Activated T-helper 1 cell treated with anti-CD3 and anti-CD28 coated beads, Interleukin-12 subunit alpha, Interleukin-12 subunit beta, Interleukin-2, Interleukin-4 antibody, amounts not matched to agents 30 ng/mL and 10 ng/mL and 1 ng/mL, durations not matched to agents 14 hours and 24 hours and 36 hours (primary cell): ENCODE data around the gene ERO1A. TPM values are rescaled to one million over a fixed set of nuclear protein-coding genes. Genes with fewer than 3 reads are reported as not detected.

Source experiments
- DNase-seq: peaks from one replicate; pipeline ENCODE4 v3.0.0; 2021; ENCODE audit warnings: low spot score
- H3K27ac Mint-ChIP-seq: one replicate; pipeline ENCODE4 v1.8.0; 2021; ENCODE audit warnings: mild to moderate bottlenecking, mixed read lengths
- H3K27me3 Mint-ChIP-seq: one replicate; pipeline ENCODE4 v1.8.0; 2022; ENCODE audit warnings: mild to moderate bottlenecking, moderate library complexity, mixed read lengths; ENCODE audit not compliant: insufficient read depth
- H3K36me3 Mint-ChIP-seq: one replicate; pipeline ENCODE4 v1.8.0; 2021; ENCODE audit warnings: low read depth, mixed read lengths
- H3K4me1 Mint-ChIP-seq: one replicate; pipeline ENCODE4 v1.8.0; 2021; ENCODE audit warnings: low read depth, mixed read lengths
- H3K4me3 Mint-ChIP-seq: one replicate; pipeline ENCODE4 v1.8.0; 2021; ENCODE audit warnings: mild to moderate bottlenecking, moderate library complexity, mixed read lengths
- H3K9me3 Mint-ChIP-seq: one replicate; pipeline ENCODE4 v1.8.0; 2021; ENCODE audit warnings: mixed read lengths
- intact Hi-C: fragments of 100-400 bp; cut with micrococcal nuclease; formaldehyde crosslinking; loops from one replicate; pipeline ENCODE4 v1.15.1; 2024
- total RNA-seq: library from RNA; stranded (reverse); gene quantifications from 2 replicates; pipeline ENCODE4 v1.2.3, GENCODE V29; 2022

The ERO1A gene
- total RNA-seq, 1 donor from 2014 or later: 144 TPM

DNA sequence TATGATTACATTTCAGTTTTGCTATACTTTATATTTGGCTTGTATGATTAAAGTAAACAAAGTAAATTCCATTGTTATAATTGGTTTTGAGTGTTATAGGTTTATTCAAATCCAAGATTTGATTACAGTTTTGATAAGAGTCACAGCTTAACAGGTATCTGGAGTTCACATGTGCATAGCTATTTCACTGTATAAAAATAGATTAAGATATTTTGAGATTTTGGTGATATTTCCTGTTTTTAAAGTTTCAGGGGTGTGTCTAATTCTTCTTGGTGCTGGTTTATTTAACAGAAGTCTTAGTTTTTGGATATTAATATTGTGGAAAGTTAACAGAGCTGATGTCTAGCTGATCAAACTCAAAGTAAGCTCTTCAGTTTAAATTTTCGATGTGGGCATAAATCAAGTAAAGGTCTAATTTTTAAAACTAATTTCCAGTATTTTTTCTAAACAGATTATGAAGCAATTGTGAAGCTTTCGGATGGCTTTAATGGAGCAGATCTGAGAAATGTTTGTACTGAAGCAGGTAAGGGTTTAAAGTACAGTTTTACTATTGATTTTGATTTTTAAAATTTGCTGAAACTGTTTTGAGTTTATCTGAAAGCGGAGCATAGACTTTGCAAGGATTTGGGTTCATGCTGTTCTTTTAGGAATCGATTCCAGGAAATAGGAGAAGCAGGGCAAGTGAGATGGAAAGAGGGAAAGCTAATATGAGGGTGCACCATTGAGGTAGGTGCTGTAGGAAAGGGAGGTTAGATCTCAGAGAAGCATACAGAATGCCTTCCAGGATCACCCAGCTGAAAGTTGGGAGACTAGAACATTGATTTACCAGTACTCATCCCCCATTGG lies 28.4 kb upstream of the ERO1A start:
- peaks cover 27% of the 10 kb centered on the region for H3K4me1 Mint-ChIP-seq
- peaks cover 45% of the 10 kb centered on the region for H3K36me3 Mint-ChIP-seq
- no peaks in the 10 kb centered on the region for H3K9me3 Mint-ChIP-seq
- no peaks in the 10 kb centered on the region for H3K27me3 Mint-ChIP-seq
- H3K4me3 Mint-ChIP-seq: no peak overlapping the region
- DNase-seq: no peak
- intact Hi-C loops: no loop called here
- H3K27ac Mint-ChIP-seq: no peak overlapping the region

DNA sequence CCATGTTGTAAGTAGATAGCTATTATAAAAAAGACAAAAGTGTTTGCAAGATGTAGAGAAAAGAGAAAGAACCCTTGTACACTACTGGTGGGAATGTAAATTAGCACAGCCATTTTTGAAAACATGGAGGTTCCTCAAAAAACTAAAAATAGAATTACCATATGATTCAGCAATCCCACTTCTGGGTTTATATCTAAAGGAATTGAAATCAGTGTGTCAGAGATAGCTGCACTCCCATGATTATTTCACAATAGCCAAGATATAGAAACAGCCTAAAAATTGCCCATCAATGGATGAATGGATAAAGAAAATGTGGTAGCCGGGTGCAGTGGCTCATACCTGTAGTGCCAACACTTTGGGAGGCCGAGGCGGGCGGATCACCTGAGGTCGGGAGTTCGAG lies 20.8 kb upstream of the ERO1A start:
- peaks cover 8% of the 10 kb centered on the region for H3K4me1 Mint-ChIP-seq
- H3K9me3 Mint-ChIP-seq: no peaks in the 10 kb centered on the region
- H3K36me3 Mint-ChIP-seq: peaks cover 40% of the 10 kb centered on the region
- intact Hi-C loops: no loop called here
- no peak for DNase-seq
- no peak overlapping the region for H3K27ac Mint-ChIP-seq
- H3K27me3 Mint-ChIP-seq: no peaks in the 10 kb centered on the region
- no peak overlapping the region for H3K4me3 Mint-ChIP-seq

DNA sequence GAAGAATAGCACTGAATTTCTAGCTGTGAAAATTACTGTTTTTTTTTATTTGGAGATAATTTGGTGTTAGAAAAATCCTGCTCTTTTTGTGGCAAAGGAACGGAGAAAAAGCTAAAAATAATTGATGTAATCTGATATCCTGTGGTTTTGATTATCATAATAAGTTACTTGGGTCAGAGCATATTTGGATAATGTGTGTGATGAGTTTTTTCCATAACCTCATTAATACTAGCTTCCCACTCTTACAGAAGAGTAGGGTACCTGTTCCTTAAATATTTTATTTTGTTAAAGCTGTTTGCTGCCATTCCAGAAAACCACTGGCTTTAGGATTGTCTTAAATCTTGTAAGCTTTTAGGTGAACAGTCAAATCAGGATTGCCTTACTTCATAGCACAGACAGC lies 16.3 kb upstream of the ERO1A start:
- H3K27me3 Mint-ChIP-seq: no peaks in the 10 kb centered on the region

DNA sequence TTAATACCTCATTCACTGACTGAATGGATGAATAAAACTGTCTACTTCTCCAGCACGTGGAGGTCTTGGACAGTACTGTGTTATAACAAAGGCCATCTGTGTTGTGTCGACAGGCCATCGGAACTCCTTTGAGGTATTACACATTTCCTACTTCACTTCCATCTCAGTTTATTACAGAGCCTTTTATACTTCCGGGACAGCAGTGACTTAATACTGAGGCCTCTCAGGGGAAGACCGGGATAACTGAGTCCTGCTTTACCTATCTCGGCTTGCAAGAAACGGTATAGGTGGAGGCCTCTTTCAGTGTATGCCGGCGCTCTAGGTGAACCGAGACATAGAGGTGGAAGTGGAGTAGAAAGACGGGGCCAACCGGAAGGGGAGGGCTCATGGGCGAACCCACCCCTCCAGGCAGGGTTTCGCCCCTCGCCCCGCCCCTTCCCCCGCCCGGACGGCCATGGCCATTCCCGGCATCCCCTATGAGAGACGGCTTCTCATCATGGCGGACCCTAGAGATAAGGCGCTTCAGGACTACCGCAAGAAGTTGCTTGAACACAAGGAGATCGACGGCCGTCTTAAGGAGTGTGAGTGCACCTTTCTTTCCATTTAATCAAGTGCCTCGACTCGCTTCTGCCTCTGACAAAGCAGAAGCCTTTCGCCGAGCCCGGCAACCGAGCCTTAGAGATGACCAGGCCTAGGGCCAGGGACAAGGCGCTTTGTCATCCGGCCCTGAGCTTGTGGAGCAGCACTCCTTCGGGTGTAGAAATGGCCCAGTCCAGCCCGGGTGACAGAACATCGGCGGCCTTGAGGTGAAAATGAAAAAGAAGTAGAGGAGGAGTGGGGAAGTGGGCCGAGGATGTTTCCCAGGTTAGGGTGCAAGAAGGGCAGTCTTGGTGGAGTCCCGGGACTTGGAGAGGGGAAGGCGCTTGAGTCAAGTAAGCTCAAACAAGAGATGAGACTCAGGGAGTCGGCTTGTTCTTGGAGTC lies 11.7 kb upstream of the ERO1A start, which contains the start of gene PSMC6:
PSMC6 (plus strand) TSS at position 477 of the 983 bp plus-strand sequence; CDS start at position 497, 20 bp downstream.
- H3K36me3 Mint-ChIP-seq: peaks cover 36% of the 10 kb centered on the region
- H3K9me3 Mint-ChIP-seq: no peaks in the 10 kb centered on the region
- H3K27ac Mint-ChIP-seq: peak within 1 kb of the TSS; percentile 97
- H3K4me3 Mint-ChIP-seq: peak within 1 kb of the TSS; percentile 100
- peaks cover 3% of the 10 kb centered on the region for H3K27me3 Mint-ChIP-seq
- intact Hi-C loops: loop anchor here (1.0 to 5.0 kb wide), 8 partner anchors 11 to 715 kb away; partner anchors contain the start of genes GNPNAT1, GPR137C, STYX and TXNDC16
- peaks cover 41% of the 10 kb centered on the region for H3K4me1 Mint-ChIP-seq
- peak; percentile 86 for DNase-seq

More for the DNA sequence above, 16.3 kb upstream of the ERO1A start:
- no peak overlapping the region for H3K27ac Mint-ChIP-seq
- no peak for DNase-seq
- no peak overlapping the region for H3K4me3 Mint-ChIP-seq
- peaks cover 35% of the 10 kb centered on the region for H3K4me1 Mint-ChIP-seq
- peaks cover 58% of the 10 kb centered on the region for H3K36me3 Mint-ChIP-seq
- no peaks in the 10 kb centered on the region for H3K9me3 Mint-ChIP-seq
- intact Hi-C loops: no loop called here

DNA sequence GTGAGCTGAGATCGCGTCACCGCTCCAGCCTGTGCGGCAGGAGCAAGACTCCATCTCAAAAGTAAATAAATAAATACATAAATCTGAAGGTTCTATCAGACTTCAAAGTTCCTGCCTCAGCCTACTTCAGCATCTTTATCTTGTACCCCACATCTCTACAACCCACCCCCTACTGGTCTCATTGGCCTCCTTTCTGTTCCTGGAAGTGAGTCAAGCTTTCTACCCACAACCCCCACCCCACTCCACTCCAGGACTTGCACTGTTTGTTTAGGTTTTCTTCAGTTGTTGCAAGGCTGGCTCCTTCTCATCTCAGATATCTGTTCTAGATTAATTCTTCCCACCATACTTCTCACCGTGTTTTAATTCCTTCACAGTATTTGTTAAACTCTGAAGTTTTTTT lies 10.9 kb upstream of the ERO1A start:
- DNase-seq: peak; percentile 21
- Mint-ChIP-seq H3K4me3 (peak overlapping the region; percentile 100), H3K9me3 (no peaks in the 10 kb centered on the region), H3K36me3 (peaks cover 34% of the 10 kb centered on the region), H3K27ac (peak overlapping the region; percentile 97), H3K27me3 (peaks cover 3% of the 10 kb centered on the region), H3K4me1 (peaks cover 41% of the 10 kb centered on the region)
- intact Hi-C loops: loop anchor here (2.0 to 5.0 kb wide), 3 partner anchors 13 to 714 kb away; no protein-coding TSS in a partner anchor

DNA sequence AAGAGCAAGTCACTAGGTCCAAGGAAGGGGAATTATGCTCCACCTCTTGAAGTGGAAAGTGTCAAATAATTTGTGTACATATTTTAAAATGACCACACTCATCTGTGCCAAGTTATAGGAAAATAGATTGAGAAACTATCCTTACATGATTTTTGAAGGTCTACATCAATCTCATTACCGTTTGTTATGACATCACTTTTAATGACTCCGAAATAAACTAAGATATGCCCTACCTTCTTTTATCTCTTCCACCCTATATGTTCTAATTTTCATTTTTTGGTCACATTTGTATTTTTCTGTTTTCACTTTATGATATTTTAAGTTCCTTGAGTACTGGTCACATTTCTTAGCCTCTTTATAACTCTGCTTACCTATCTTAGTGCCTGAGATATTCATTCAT lies 8.3 kb upstream of the ERO1A start:
- no peak overlapping the region for H3K27ac Mint-ChIP-seq
- no peak overlapping the region for H3K4me3 Mint-ChIP-seq
- peaks cover 13% of the 10 kb centered on the region for H3K36me3 Mint-ChIP-seq
- peaks cover 31% of the 10 kb centered on the region for H3K4me1 Mint-ChIP-seq
- intact Hi-C loops: no loop called here
- DNase-seq: no peak
- no peaks in the 10 kb centered on the region for H3K9me3 Mint-ChIP-seq
- H3K27me3 Mint-ChIP-seq: peaks cover 3% of the 10 kb centered on the region

DNA sequence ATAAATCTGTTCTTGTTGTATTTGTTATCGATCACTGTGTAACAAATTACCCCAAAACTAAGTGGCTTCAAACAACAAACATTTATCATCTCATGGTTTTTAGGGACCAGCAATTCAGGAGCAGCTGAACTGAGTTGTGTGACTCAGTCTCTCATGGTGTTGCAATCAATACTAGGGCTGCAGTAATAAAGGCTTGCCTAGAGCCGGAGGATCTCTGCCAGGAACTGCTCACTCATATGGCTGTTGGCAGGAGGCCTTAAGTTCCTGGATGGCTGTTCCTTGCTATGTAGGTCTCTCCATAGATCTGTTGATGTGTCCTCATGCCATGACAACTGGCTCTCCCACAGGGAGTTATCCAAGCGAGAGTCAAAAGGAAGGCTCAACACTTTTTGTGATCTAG lies 7.9 kb upstream of the ERO1A start:
- Mint-ChIP-seq H3K4me1 (peaks cover 27% of the 10 kb centered on the region), H3K27ac (no peak overlapping the region), H3K9me3 (no peaks in the 10 kb centered on the region), H3K36me3 (peaks cover 9% of the 10 kb centered on the region), H3K4me3 (no peak overlapping the region), H3K27me3 (peaks cover 3% of the 10 kb centered on the region)
- no peak for DNase-seq
- intact Hi-C loops: no loop called here

DNA sequence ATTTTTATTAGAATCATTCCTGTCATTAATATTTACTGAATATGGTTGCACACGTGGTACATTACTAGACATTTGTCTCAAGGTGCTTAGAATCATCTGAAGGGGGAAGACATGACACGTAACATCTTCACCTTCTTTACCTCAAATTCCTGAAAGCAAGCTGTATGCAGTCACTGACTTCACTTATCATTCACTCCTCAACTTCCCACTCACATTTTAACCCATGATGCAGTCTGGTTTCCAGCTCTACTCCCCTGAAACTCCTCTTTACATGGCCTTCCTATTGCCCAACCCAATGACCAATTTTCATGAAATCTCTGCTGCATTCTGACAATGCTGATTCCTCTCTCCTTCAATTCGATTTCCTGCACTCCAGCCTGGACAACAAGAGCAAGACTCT lies 5.9 kb upstream of the ERO1A start:
- Mint-ChIP-seq H3K27ac (no peak overlapping the region), H3K9me3 (no peaks in the 10 kb centered on the region), H3K4me1 (peaks cover 13% of the 10 kb centered on the region), H3K4me3 (no peak overlapping the region), H3K27me3 (peaks cover 3% of the 10 kb centered on the region), H3K36me3 (no peaks in the 10 kb centered on the region)
- intact Hi-C loops: no loop called here
- DNase-seq: no peak

DNA sequence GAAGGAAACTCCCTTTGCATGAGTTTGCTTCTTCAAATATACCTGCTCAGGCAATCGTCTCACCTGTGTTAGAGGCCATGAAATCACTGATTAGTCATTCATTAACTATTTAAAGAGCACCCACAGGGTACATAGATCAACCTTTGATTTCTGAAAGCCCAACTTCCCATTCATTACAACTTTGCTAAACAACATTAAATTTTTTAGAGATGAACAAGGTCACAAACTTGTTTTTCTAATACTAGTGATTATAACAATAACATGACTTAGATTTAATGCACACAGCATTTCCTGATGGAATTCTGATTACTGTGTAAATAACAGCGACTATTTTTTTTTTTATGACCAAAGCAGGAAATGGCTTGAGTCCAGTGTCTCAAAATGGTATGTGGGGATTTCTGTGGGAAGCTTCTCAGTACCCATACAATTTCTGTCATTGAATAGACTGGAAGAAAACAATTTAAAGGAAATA lies 5.4 kb upstream of the ERO1A start:
- H3K4me3 Mint-ChIP-seq: no peak overlapping the region
- H3K36me3 Mint-ChIP-seq: no peaks in the 10 kb centered on the region
- H3K9me3 Mint-ChIP-seq: no peaks in the 10 kb centered on the region
- no peak overlapping the region for H3K27ac Mint-ChIP-seq
- H3K4me1 Mint-ChIP-seq: peaks cover 9% of the 10 kb centered on the region
- no peak for DNase-seq
- peaks cover 3% of the 10 kb centered on the region for H3K27me3 Mint-ChIP-seq
- intact Hi-C loops: no loop called here

DNA sequence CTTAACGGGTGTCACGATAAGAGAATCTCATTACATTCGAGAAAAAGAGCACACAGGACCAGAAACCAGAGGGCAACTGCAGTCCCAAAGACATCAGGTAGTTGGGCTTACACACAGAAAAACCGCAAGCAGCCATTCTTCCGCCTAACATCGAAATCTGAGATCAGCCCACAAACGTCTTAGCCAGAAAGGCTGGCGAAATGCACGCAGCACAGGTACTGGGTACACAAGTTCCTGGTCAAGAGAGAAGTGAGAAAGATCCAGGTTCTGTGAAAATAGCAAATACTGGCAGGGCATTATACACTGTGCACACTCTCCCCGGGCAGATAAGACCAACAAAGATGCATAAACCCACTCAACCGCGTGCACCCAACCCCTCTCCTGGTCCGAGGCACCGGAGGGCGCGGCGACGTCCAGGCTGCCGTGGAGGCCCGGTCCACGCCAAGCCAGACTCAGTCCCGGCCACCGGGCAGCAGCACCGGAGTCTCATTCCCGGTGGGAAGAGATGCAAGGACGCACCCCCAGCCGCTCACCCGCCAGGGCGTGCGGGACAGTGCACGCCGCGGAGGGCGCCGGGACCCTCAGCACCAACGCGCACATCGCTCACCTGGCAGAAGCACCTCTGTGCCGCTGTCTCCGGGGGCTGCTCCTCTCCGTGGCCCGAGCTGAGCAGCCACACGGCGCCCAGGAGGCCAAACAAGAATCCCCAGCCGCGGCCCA lies 437 bp downstream of the ERO1A start:
- H3K36me3 Mint-ChIP-seq: peaks cover 17% of the 10 kb centered on the region
- intact Hi-C loops: loop anchor here (1.0 to 10.0 kb wide), 4 partner anchors 14 to 380 kb away; partner anchors contain the start of genes GPR137C, PTGER2, STYX and TXNDC16

DNA sequence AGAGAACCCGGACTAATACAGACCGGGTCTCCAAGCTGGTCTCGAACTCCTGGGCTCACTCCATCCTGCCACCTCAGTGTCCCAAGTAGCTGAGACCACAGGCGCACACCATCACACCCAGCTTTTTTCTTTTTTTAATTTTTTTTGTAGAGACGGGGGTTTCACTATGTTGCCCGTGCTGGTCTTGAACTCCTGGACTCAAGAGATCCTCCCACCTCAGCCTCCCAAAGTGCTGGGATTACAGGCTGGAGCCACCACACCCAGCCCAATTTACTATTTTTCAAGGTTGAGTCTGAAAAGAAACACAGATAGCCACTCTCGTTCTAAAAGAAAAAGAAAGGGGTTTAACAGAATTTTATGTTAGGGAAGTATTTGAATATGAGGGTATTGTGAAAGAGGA lies 1.8 kb downstream of the ERO1A start:
- Mint-ChIP-seq H3K27me3 (peaks cover 1% of the 10 kb centered on the region), H3K9me3 (no peaks in the 10 kb centered on the region), H3K27ac (peak overlapping the region; percentile 73), H3K4me3 (peak overlapping the region; percentile 100), H3K4me1 (peaks cover 60% of the 10 kb centered on the region), H3K36me3 (peaks cover 19% of the 10 kb centered on the region)
- DNase-seq: no peak
- intact Hi-C loops: loop anchor here (2.0 to 10.0 kb wide), 2 partner anchors 13 to 379 kb away; partner anchors contain the start of genes PSMC6 and PTGER2

More for the DNA sequence above, 437 bp downstream of the ERO1A start:
- H3K27ac Mint-ChIP-seq: peak overlapping the region; percentile 99
- peaks cover 1% of the 10 kb centered on the region for H3K27me3 Mint-ChIP-seq
- H3K9me3 Mint-ChIP-seq: no peaks in the 10 kb centered on the region
- peak; percentile 67 for DNase-seq
- peaks cover 46% of the 10 kb centered on the region for H3K4me1 Mint-ChIP-seq
- peak overlapping the region; percentile 100 for H3K4me3 Mint-ChIP-seq

DNA sequence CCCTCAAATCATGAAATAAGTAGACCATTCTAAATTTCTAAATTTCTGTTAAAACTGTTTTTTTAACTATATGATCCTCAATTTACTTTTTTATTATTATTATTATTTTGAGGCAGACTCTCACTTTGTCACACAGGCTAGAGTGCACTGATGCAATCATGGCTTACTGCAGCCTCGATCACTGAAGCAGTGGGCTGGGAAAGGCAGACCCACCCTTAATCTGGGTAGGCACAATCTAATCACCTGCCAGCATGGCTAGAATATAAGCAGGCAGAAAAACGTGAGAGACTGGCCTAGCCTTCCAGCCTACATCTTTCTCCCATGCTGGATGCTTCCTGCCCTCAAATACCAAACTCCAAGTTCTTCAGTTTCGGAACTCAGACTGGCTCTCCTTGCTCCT lies 2.3 kb downstream of the ERO1A start:
- Mint-ChIP-seq H3K4me1 (peaks cover 65% of the 10 kb centered on the region), H3K36me3 (peaks cover 19% of the 10 kb centered on the region), H3K9me3 (no peaks in the 10 kb centered on the region), H3K27ac (peak overlapping the region; percentile 73), H3K4me3 (peak overlapping the region; percentile 100), H3K27me3 (peaks cover 1% of the 10 kb centered on the region)
- no peak for DNase-seq
- intact Hi-C loops: loop anchor here (2.0 to 10.0 kb wide), 2 partner anchors 14 to 378 kb away; partner anchors contain the start of genes PSMC6 and PTGER2
